ENCODE measurements around the gene WBP1. TPM values are rescaled to one million over a fixed set of nuclear protein-coding genes. Genes with fewer than 3 reads are reported as not detected.

Gene WBP1
- total RNA-seq, 1 donor from 2014 or later, result 38.2 TPM

DNA sequence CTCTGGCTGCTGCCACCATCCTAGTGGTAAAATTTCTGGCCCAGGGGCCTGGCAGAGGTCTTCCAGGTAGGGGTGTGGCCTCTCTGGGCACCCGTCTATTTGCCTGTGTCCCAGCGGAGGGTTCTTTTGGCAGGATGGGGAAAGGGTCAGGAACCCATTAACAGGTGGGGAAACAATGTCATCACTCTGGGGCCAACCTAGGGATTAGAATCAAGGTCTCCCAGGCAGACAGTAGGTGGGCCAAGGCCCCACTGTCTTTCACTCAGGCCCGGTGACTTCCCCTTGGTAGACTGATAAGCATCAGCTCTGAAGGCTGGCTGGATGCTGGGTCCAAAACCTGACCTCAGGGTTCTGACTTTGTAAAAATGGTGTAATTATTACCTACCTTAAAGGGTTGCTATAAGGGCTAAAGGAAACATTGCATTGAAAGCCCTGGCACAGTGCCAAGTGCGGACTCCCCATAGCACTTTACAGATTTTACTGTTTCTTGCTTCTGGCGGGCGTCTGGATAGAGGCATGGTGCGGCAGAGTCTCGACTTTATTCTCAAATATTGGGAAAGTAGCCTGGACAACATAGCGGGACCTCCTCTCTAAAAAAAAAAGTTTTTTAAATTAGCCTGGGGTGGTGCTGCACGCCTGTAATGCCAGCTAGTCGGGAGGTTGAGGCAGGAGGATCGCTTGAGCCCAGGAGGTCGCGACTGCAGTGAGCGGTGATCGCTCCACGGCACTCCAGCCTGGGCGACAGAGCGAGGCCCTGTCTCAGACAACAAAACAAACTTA is 38.9 kb downstream of the WBP1 start:
- H3K9me3 ChIP-seq (ENCODE audit: low read depth), result no peaks in the 10 kb centered on the region
- no peak overlapping the region for H2AFZ ChIP-seq (replicated peaks)
- no peak overlapping the region for H3K9ac ChIP-seq
- peaks cover 41% of the 10 kb centered on the region for H3F3A ChIP-seq (ENCODE audit: low read depth)
- H3K36me3 ChIP-seq, result no peaks in the 10 kb centered on the region
- TF ChIP-seq, protein P1, sequence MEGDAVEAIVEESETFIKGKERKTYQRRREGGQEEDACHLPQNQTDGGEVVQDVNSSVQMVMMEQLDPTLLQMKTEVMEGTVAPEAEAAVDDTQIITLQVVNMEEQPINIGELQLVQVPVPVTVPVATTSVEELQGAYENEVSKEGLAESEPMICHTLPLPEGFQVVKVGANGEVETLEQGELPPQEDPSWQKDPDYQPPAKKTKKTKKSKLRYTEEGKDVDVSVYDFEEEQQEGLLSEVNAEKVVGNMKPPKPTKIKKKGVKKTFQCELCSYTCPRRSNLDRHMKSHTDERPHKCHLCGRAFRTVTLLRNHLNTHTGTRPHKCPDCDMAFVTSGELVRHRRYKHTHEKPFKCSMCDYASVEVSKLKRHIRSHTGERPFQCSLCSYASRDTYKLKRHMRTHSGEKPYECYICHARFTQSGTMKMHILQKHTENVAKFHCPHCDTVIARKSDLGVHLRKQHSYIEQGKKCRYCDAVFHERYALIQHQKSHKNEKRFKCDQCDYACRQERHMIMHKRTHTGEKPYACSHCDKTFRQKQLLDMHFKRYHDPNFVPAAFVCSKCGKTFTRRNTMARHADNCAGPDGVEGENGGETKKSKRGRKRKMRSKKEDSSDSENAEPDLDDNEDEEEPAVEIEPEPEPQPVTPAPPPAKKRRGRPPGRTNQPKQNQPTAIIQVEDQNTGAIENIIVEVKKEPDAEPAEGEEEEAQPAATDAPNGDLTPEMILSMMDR (IDR thresholded peaks at IDR 0.05), result no peak
- TF ChIP-seq EZH2 (IDR thresholded peaks at IDR 0.05), result no peak
- no peak for TF ChIP-seq EZH2phosphoT487 (IDR thresholded peaks at IDR 0.05)
- H3K79me2 ChIP-seq (ENCODE audit: low read depth), result no peaks in the 10 kb centered on the region
- no peak overlapping the region for H3K27ac ChIP-seq
- peaks cover 2% of the 10 kb centered on the region for H3K9me3 Mint-ChIP-seq
- H4K20me1 ChIP-seq (ENCODE audit: low read depth), result peaks cover 35% of the 10 kb centered on the region
- H3K4me3 Mint-ChIP-seq, result peak overlapping the region; percentile 81
- peaks cover 27% of the 10 kb centered on the region for H3K4me1 ChIP-seq
- H3K4me3 ChIP-seq, result peak overlapping the region; percentile 48
- H3K27me3 ChIP-seq, result peaks cover 82% of the 10 kb centered on the region
- peaks cover 26% of the 10 kb centered on the region for H3K4me1 Mint-ChIP-seq
- no peak overlapping the region for H3K27ac Mint-ChIP-seq
- peaks cover 6% of the 10 kb centered on the region for H3K36me3 Mint-ChIP-seq
- peak overlapping the region; percentile 91 for H3K4me2 ChIP-seq
- DNase-seq (ENCODE audit: low spot score), result no peak
- peaks cover 62% of the 10 kb centered on the region for H3K27me3 Mint-ChIP-seq (ENCODE audit: insufficient read depth, low read depth)

DNA sequence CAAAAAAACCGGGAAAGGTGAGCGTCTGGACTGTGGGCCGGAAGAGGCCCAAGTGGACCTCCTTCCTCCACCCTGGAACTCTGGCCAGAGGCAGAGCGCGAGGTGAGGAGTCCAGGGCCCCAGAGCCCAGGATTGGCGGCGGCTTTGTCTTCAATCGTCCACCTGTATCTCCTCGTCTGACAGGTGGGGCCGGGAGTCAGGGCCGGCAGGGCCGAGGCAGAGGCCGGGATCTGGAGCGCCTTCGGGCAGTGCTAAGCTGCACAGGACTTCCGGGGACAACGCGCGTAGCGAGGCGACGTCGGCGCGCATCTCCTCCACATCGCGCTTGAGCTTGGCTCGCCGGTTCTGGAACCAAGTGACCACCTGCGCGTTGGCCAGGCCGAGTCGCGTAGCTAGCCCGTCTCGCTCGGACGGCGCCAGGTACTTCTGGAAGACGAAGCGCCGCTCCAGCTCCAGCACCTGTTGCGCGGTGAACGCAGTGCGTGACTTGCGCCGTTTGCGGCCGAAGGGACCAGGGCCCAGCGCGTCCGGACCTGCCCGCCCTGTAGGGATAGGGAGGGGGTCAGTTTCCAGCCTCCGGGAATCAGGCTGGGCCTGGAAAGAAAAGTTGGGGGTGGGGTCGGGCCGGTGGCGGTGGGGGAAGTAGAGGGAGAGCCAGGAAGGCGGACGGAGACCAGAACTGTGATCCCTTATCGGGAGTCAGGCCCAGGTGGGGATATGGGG is 39.7 kb downstream of the WBP1 start:
- Histone ChIP-seq H3K79me2 (ENCODE audit: low read depth) (no peaks in the 10 kb centered on the region), H2AFZ (replicated peaks) (peak overlapping the region; percentile 66), H3K36me3 (no peaks in the 10 kb centered on the region), H3K4me1 (peaks cover 31% of the 10 kb centered on the region), H3F3A (ENCODE audit: low read depth) (peaks cover 41% of the 10 kb centered on the region), H3K9ac (no peak overlapping the region), H3K4me3 (peak overlapping the region; percentile 48), H3K9me3 (ENCODE audit: low read depth) (no peaks in the 10 kb centered on the region), H3K4me2 (peak overlapping the region; percentile 91), H4K20me1 (ENCODE audit: low read depth) (peaks cover 35% of the 10 kb centered on the region), H3K27me3 (peaks cover 89% of the 10 kb centered on the region), H3K27ac (no peak overlapping the region)
- peaks cover 2% of the 10 kb centered on the region for H3K9me3 Mint-ChIP-seq
- TF ChIP-seq, protein P1 (IDR thresholded peaks at IDR 0.05), result no peak
- TF ChIP-seq EZH2 (IDR thresholded peaks at IDR 0.05), result peak; percentile 82
- TF ChIP-seq EZH2phosphoT487 (IDR thresholded peaks at IDR 0.05), result peak; percentile 44
- H3K36me3 Mint-ChIP-seq, result peaks cover 3% of the 10 kb centered on the region
- peaks cover 70% of the 10 kb centered on the region for H3K27me3 Mint-ChIP-seq (ENCODE audit: insufficient read depth, low read depth)
- peaks cover 32% of the 10 kb centered on the region for H3K4me1 Mint-ChIP-seq
- peak; percentile 57 for DNase-seq (ENCODE audit: low spot score)
- peak overlapping the region; percentile 81 for H3K4me3 Mint-ChIP-seq
- no peak overlapping the region for H3K27ac Mint-ChIP-seq

DNA sequence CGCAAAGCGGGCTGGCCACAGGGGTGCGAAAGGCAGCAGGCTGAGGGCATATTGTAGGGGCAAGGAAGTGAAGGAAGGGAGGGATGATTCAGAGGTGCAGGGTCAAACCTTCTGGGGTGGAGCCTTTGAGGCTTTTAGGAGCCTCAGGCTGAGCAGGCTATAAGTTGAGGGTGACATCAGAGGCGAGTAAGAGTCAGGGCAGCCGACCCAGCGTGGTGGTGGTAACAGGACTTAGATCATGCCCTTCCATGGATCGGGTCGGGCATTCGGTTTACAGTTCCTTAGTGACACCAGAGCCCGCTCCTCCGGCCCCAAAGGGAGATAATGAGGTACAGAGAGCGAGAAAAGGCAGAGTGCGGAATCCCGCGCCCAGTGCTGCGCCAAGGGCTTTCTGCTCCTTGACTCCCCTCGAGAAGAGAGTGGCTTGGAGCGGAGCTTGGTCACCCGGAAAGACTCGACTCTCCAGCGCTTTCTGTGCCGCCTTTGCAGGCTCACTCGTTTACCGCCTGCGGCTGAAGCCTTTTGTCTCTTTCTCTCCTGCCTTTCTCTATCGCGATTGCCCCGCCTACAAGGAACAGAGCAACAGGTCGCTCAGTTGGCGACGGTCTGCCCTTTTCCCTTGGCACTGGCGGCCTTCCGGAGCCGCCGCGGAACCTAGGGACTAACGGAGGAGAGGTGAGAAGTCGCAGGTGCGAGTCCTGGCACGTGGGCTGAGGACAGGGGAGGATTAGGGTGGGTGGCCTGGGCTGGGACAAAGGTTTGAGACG is 40.4 kb downstream of the WBP1 start:
- no peak overlapping the region for H3K27ac Mint-ChIP-seq
- Histone ChIP-seq H3K79me2 (ENCODE audit: low read depth) (no peaks in the 10 kb centered on the region), H3K4me1 (peaks cover 35% of the 10 kb centered on the region), H3F3A (ENCODE audit: low read depth) (peaks cover 41% of the 10 kb centered on the region), H3K27ac (no peak overlapping the region), H3K36me3 (no peaks in the 10 kb centered on the region), H3K4me2 (peak overlapping the region; percentile 91), H3K27me3 (peaks cover 97% of the 10 kb centered on the region), H3K9ac (no peak overlapping the region), H4K20me1 (ENCODE audit: low read depth) (peaks cover 35% of the 10 kb centered on the region), H3K9me3 (ENCODE audit: low read depth) (no peaks in the 10 kb centered on the region), H2AFZ (replicated peaks) (peak overlapping the region; percentile 66), H3K4me3 (peak overlapping the region; percentile 48)
- TF ChIP-seq, protein P1 (IDR thresholded peaks at IDR 0.05), result no peak
- TF ChIP-seq EZH2 (IDR thresholded peaks at IDR 0.05) (peak; percentile 29), EZH2phosphoT487 (IDR thresholded peaks at IDR 0.05) (peak; percentile 95)
- peaks cover 32% of the 10 kb centered on the region for H3K4me1 Mint-ChIP-seq
- H3K4me3 Mint-ChIP-seq, result peak overlapping the region; percentile 79
- H3K27me3 Mint-ChIP-seq (ENCODE audit: insufficient read depth, low read depth), result peaks cover 76% of the 10 kb centered on the region
- no peaks in the 10 kb centered on the region for H3K36me3 Mint-ChIP-seq
- DNase-seq (ENCODE audit: low spot score), result peak; percentile 88
- peaks cover 2% of the 10 kb centered on the region for H3K9me3 Mint-ChIP-seq
